Small intestine (tissue), 7 donors: Measurements from ENCODE around the gene JDP2. TPM values are rescaled to one million over a fixed set of nuclear protein-coding genes. Genes with fewer than 3 reads are reported as not detected.

Experiments used
- DNase-seq, 2 donors: peaks; one replicate each; pipeline versions ENCODE4 v3.0.0 to v3.0.0-alpha.2; 2013
- FAIRE-seq: peaks from 2 replicates; lab custom pipeline; 2012; peaks lifted over from hg19 to GRCh38; lab: Jason Lieb, UNC
- H3K27ac ChIP-seq, 3 donors: one replicate each; pipeline ENCODE4 v1.5.1; 2013; ENCODE audit warnings: low read length in 2 of 3, mild to moderate bottlenecking in 2 of 3, control low read depth in 1 of 3, inconsistent platforms in 1 of 3, low read depth in 1 of 3, moderate library complexity in 1 of 3
- H3K27me3 ChIP-seq, 3 donors: one replicate each; pipeline ENCODE4 v1.6.1; 2013; ENCODE audit warnings: low read length in 3 of 3, inconsistent platforms in 1 of 3; ENCODE audit not compliant: control insufficient read depth in 3 of 3, insufficient read depth in 3 of 3
- H3K36me3 ChIP-seq, 3 donors: one replicate each; pipeline ENCODE4 v1.6.1; 2013; ENCODE audit warnings: low read length in 3 of 3, inconsistent platforms in 1 of 3, low read depth in 1 of 3, mild to moderate bottlenecking in 1 of 3, moderate library complexity in 1 of 3; ENCODE audit not compliant: control insufficient read depth in 3 of 3, insufficient read depth in 2 of 3
- H3K4me1 ChIP-seq, 3 donors: one replicate each; pipeline ENCODE4 v1.6.1; 2013; ENCODE audit warnings: low read length in 2 of 3, inconsistent platforms in 1 of 3, low read depth in 1 of 3, mild to moderate bottlenecking in 1 of 3, moderate library complexity in 1 of 3; ENCODE audit not compliant: control insufficient read depth in 3 of 3, insufficient read depth in 2 of 3
- H3K4me3 ChIP-seq, 3 donors: one replicate each; pipeline ENCODE4 v1.5.1; 2013; ENCODE audit warnings: low read length in 3 of 3, control low read depth in 1 of 3, inconsistent platforms in 1 of 3, low read depth in 1 of 3, mild to moderate bottlenecking in 1 of 3, moderate library complexity in 1 of 3
- H3K9me3 ChIP-seq, 2 donors: one replicate each; pipeline ENCODE4 v1.6.1; 2013; ENCODE audit warnings: low read depth in 1 of 2, low read length in 1 of 2; ENCODE audit not compliant: control insufficient read depth in 2 of 2, insufficient read depth in 1 of 2
- WGBS, 3 donors: extraction: QIAGEN DNeasy Blood & Tissue Kit; methylation state at CpG; one replicate each; pipeline ENCODE4 v1.1.7; 2013; 5-methylcytosine and 5-hydroxymethylcytosine counted together
- polyA plus RNA-seq, 4 donors: library from polyadenylated mRNA; stranded (reverse) in 3 of 4; unstranded in 1 of 4; fragments of 200-250 nt in 3 of 4; fragments of 120-200 nt in 1 of 4; gene quantifications; one replicate each; pipeline versions ENCODE4 v1.2.1 to v1.2.3, GENCODE V29; 2013
- donor health status: healthy with polysubstance abuse.
- donor health status: control.
- donor health status: control.
- donor health status: Bipolar disorder and iron deficiency.
- donor health status: healthy.

JDP2 gene
- polyA plus RNA-seq, 4 donors = 26.1 to 45.6 (median 42.2) TPM

GRCh38 chr14:75497701-75498100 lies 69.9 kb downstream of the JDP2 start:
- WGBS, 3 donors = 77 to 93% (median 88%) methylated on average over 11 of the region's 11 CpGs
- DNase-seq (no peak), FAIRE-seq (no peak)
- no peaks in the 10 kb centered on the region for H3K4me1 ChIP-seq
- H3K27me3 ChIP-seq = no peaks in the 10 kb centered on the region
- H3K9me3 ChIP-seq = no peaks in the 10 kb centered on the region
- no peaks in the 10 kb centered on the region for H3K36me3 ChIP-seq
- H3K27ac ChIP-seq = no peak overlapping the region
- no peak overlapping the region for H3K4me3 ChIP-seq

GRCh38 chr14:75499084-75499875 lies 71.5 kb downstream of the JDP2 start:
- H3K9me3 ChIP-seq = no peaks in the 10 kb centered on the region
- FAIRE-seq = no peak
- 86 to 89% (median 87%) methylated on average over 16 of the region's 16 CpGs for WGBS, 3 donors

GRCh38 chr14:75501080-75501479 lies 73.3 kb downstream of the JDP2 start:
- no peak for FAIRE-seq
- no peaks in the 10 kb centered on the region for H3K27me3 ChIP-seq

More at GRCh38 chr14:75499084-75499875, 71.5 kb downstream of the JDP2 start:
- no peaks in the 10 kb centered on the region for H3K27me3 ChIP-seq
- peaks cover 0 to 1% (median 0%) of the 10 kb centered on the region in 3 donors for H3K4me1 ChIP-seq
- H3K36me3 ChIP-seq = no peaks in the 10 kb centered on the region
- no peak for DNase-seq
- H3K27ac ChIP-seq = no peak overlapping the region
- no peak overlapping the region for H3K4me3 ChIP-seq

GRCh38 chr14:75504411-75504810 lies 76.6 kb downstream of the JDP2 start:
- H3K27ac ChIP-seq = no peak overlapping the region
- H3K4me3 ChIP-seq = no peak overlapping the region
- H3K27me3 ChIP-seq = no peaks in the 10 kb centered on the region
- FAIRE-seq (no peak), DNase-seq (peak; percentile 24 to 90)
- 46 to 79% (median 52%) methylated on average over 1 of the region's 1 CpG for WGBS, 3 donors
- H3K4me1 ChIP-seq = peaks cover 0 to 1% (median 0%) of the 10 kb centered on the region in 3 donors
- H3K9me3 ChIP-seq = peaks cover 0 to 4% of the 10 kb centered on the region in 2 donors
- no peaks in the 10 kb centered on the region for H3K36me3 ChIP-seq

More at GRCh38 chr14:75501080-75501479, 73.3 kb downstream of the JDP2 start:
- H3K4me1 ChIP-seq = peaks cover 0 to 1% (median 0%) of the 10 kb centered on the region in 3 donors
- 89 to 96% (median 96%) methylated on average over 3 of the region's 3 CpGs for WGBS, 3 donors
- no peaks in the 10 kb centered on the region for H3K36me3 ChIP-seq
- no peak overlapping the region for H3K27ac ChIP-seq
- H3K4me3 ChIP-seq = no peak overlapping the region
- no peak for DNase-seq
- H3K9me3 ChIP-seq = peaks cover 0 to 4% of the 10 kb centered on the region in 2 donors

GRCh38 chr14:75506930-75507329 lies 79.1 kb downstream of the JDP2 start:
- peaks cover 0 to 1% (median 0%) of the 10 kb centered on the region in 3 donors for H3K4me1 ChIP-seq
- H3K27ac ChIP-seq = no peak overlapping the region
- no peak for FAIRE-seq
- H3K9me3 ChIP-seq = peaks cover 0 to 8% of the 10 kb centered on the region in 2 donors
- no peaks in the 10 kb centered on the region for H3K36me3 ChIP-seq
- no peak overlapping the region for H3K4me3 ChIP-seq
- 97 to 100% (median 98%) methylated on average over 1 of the region's 1 CpG for WGBS, 3 donors
- DNase-seq = no peak
- no peaks in the 10 kb centered on the region for H3K27me3 ChIP-seq

- Histone ChIP-seq H3K36me3 (no peaks in the 10 kb centered on the region), H3K4me3 (no peak overlapping the region), H3K27me3 (peaks cover 0 to 4% (median 0%) of the 10 kb centered on the region in 3 donors), H3K9me3 (peaks cover 0 to 4% of the 10 kb centered on the region in 2 donors), H3K4me1 (peaks cover 0 to 2% (median 0%) of the 10 kb centered on the region in 3 donors), H3K27ac (no peak overlapping the region)
- 83 to 100% (median 91%) methylated on average over 1 of the region's 1 CpG for whole genome bisulfite sequencing, 3 donors
- DNase-seq (no peak), FAIRE-seq (no peak)
Observed at GRCh38 chr14:75510547-75510946, 82.7 kb downstream of the JDP2 start.

GRCh38 chr14:75511201-75511600 lies 83.4 kb downstream of the JDP2 start:
- Histone ChIP-seq H3K27me3 (peaks cover 0 to 4% (median 0%) of the 10 kb centered on the region in 3 donors), H3K4me1 (peaks cover 0 to 3% (median 0%) of the 10 kb centered on the region in 3 donors), H3K9me3 (peaks cover 0 to 4% of the 10 kb centered on the region in 2 donors), H3K36me3 (no peaks in the 10 kb centered on the region), H3K4me3 (no peak overlapping the region), H3K27ac (no peak overlapping the region)
- no peak for DNase-seq
- FAIRE-seq = no peak

- peaks cover 0 to 4% of the 10 kb centered on the region in 2 donors for H3K9me3 ChIP-seq
- no peak for FAIRE-seq
- H3K27ac ChIP-seq = no peak overlapping the region
- 74 to 84% (median 81%) methylated on average over 12 of the region's 12 CpGs for WGBS, 3 donors
- peaks cover 0 to 8% (median 0%) of the 10 kb centered on the region in 3 donors for H3K27me3 ChIP-seq
- no peak overlapping the region for H3K4me3 ChIP-seq
- H3K36me3 ChIP-seq = no peaks in the 10 kb centered on the region
- DNase-seq = no peak
- peaks cover 0 to 3% (median 0%) of the 10 kb centered on the region in 3 donors for H3K4me1 ChIP-seq
Observed at GRCh38 chr14:75513911-75514672, 86.3 kb downstream of the JDP2 start.
